Measurements from ENCODE around the gene TOMM34.

Gene TOMM34

GRCh38 chr20:44901974-44902373 is 58.2 kb downstream of the TOMM34 start:
- DNase-seq: no peak
- H3K9me3 Mint-ChIP-seq: no peaks in the 10 kb centered on the region
- H3K36me3 Mint-ChIP-seq (ENCODE audit: low read depth): peaks cover 53% of the 10 kb centered on the region
- H3K27me3 Mint-ChIP-seq: no peaks in the 10 kb centered on the region
- H3K4me1 Mint-ChIP-seq: peaks cover 42% of the 10 kb centered on the region
- no peak for ATAC-seq
- peak overlapping the region; percentile 35 for H3K27ac Mint-ChIP-seq
- no peak overlapping the region for H3K4me3 Mint-ChIP-seq

GRCh38 chr20:44900231-44900854 is 59.9 kb downstream of the TOMM34 start:
- ATAC-seq: peak; percentile 80
- H3K36me3 Mint-ChIP-seq (ENCODE audit: low read depth): peaks cover 48% of the 10 kb centered on the region
- no peaks in the 10 kb centered on the region for H3K9me3 Mint-ChIP-seq
- no peak for DNase-seq
- no peaks in the 10 kb centered on the region for H3K27me3 Mint-ChIP-seq
- peaks cover 57% of the 10 kb centered on the region for H3K4me1 Mint-ChIP-seq
- H3K4me3 Mint-ChIP-seq: no peak overlapping the region
- peak overlapping the region; percentile 89 for H3K27ac Mint-ChIP-seq

DNA sequence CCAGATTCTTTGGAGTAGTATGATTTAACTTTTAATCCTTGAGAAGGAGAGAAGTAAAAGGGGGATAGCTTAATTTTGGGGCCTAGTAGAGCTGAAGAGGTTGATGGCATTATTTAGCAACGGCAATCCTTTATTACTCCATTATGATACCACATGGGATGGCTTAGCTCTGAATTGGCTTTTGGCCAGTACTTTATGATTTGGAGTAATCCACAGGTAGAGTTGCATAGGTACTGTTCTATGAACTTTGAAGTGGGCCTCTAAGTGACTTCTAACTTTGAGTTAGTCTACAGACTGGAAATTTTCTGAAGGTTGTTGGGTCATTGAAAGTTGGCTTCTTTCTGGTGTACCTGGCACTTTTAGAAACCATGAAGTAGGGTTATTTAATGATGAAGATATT is 63.1 kb downstream of the TOMM34 start:
- Mint-ChIP-seq H3K36me3 (ENCODE audit: low read depth) (peaks cover 38% of the 10 kb centered on the region), H3K27me3 (no peaks in the 10 kb centered on the region), H3K4me1 (peaks cover 84% of the 10 kb centered on the region), H3K27ac (peak overlapping the region; percentile 28), H3K4me3 (no peak overlapping the region), H3K9me3 (no peaks in the 10 kb centered on the region)
- DNase-seq (no peak), ATAC-seq (no peak)

- ATAC-seq: no peak
- no peak overlapping the region for H3K4me3 Mint-ChIP-seq
Observed at GRCh38 chr20:44896583-44896982, 63.6 kb downstream of the TOMM34 start.

DNA sequence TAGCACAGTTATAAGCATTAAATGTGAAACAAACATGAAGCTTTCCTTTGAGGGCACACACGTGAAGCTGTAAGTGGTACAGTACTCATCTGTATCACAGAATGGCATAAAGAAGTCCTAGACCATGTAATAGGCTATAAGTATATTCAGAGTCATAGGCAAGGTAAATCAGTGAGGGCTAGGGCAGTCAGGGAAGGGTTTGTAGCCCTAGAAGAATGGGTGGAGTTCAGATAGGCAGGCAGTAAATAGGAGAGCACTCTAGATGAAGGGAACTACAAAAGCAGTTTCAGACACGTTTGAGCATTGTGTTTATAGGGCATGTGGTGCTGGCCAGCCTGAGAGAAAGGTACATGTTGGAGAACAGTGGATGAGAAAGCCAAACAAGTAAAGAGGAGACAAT is 65.2 kb downstream of the TOMM34 start:
- Mint-ChIP-seq H3K9me3 (no peaks in the 10 kb centered on the region), H3K27ac (no peak overlapping the region), H3K27me3 (no peaks in the 10 kb centered on the region), H3K4me1 (peaks cover 88% of the 10 kb centered on the region), H3K4me3 (no peak overlapping the region), H3K36me3 (ENCODE audit: low read depth) (peaks cover 38% of the 10 kb centered on the region)
- DNase-seq (no peak), ATAC-seq (no peak)

More at GRCh38 chr20:44896583-44896982, 63.6 kb downstream of the TOMM34 start:
- H3K27me3 Mint-ChIP-seq: no peaks in the 10 kb centered on the region
- H3K9me3 Mint-ChIP-seq: no peaks in the 10 kb centered on the region
- peak overlapping the region; percentile 31 for H3K27ac Mint-ChIP-seq
- peaks cover 43% of the 10 kb centered on the region for H3K36me3 Mint-ChIP-seq (ENCODE audit: low read depth)
- peaks cover 89% of the 10 kb centered on the region for H3K4me1 Mint-ChIP-seq
- DNase-seq: no peak
